KMS-11 (cell line): Measurements from ENCODE around the gene NOLC1.

Experiments
- H2AFZ ChIP-seq: fragments of 200-600 bp; sonication (generic); 2 replicates; pipeline ENCODE4 v1.6.1; 2016; ENCODE audit warnings: antibody characterized with exemption, mixed run types, low read depth
- H3K27ac ChIP-seq: fragments of 200-600 bp; sonication (generic); 2 replicates; pipeline ENCODE4 v1.6.1; 2016; ENCODE audit warnings: mild to moderate bottlenecking, mixed run types
- H3K27me3 ChIP-seq: fragments of 200-600 bp; sonication (generic); 2 replicates; pipeline ENCODE4 v1.6.1; 2017; ENCODE audit warnings: mild to moderate bottlenecking, low read depth, mixed run types, moderate library complexity; ENCODE audit not compliant: insufficient read depth
- H3K36me3 ChIP-seq: fragments of 200-600 bp; sonication (generic); 2 replicates; pipeline ENCODE4 v1.6.1; 2017; ENCODE audit warnings: mild to moderate bottlenecking, mixed run types; ENCODE audit not compliant: insufficient read depth
- H3K4me1 ChIP-seq: fragments of 200-600 bp; sonication (generic); 2 replicates; pipeline ENCODE4 v1.6.1; 2016; ENCODE audit warnings: mild to moderate bottlenecking, low read depth, mixed run types; ENCODE audit not compliant: poor library complexity, severe bottlenecking
- H3K4me2 ChIP-seq: fragments of 200-600 bp; sonication (generic); 2 replicates; pipeline ENCODE4 v1.7.0; 2016; ENCODE audit warnings: mild to moderate bottlenecking, mixed run types
- H3K4me3 ChIP-seq: fragments of 200-600 bp; sonication (generic); IDR thresholded peaks from 2 replicates; pipeline ENCODE4 v1.6.1; 2017; ENCODE audit warnings: low read depth, low read length, mixed read lengths; ENCODE audit not compliant: insufficient read depth
- H3K79me2 ChIP-seq: fragments of 200-600 bp; sonication (generic); 2 replicates; pipeline ENCODE4 v1.6.1; 2016; ENCODE audit warnings: low read depth, mixed run types; ENCODE audit not compliant: insufficient read depth
- H3K9ac ChIP-seq: fragments of 200-600 bp; sonication (generic); 2 replicates; pipeline ENCODE4 v1.6.1; 2016; ENCODE audit warnings: mild to moderate bottlenecking, mixed run types
- H4K20me1 ChIP-seq: fragments of 200-600 bp; sonication (generic); 2 replicates; pipeline ENCODE4 v1.6.1; 2016; ENCODE audit warnings: mild to moderate bottlenecking, mixed run types; ENCODE audit not compliant: insufficient read depth
- TF ChIP-seq, protein P1 (sequence below): fragments of 200-600 bp; sonication (generic); conservative IDR thresholded peaks from 2 replicates; pipeline ENCODE4 v1.6.1; 2017; ENCODE audit warnings: low read depth, mild to moderate bottlenecking, antibody characterized with exemption, low read length, moderate library complexity, mixed read lengths

Gene NOLC1

DNA sequence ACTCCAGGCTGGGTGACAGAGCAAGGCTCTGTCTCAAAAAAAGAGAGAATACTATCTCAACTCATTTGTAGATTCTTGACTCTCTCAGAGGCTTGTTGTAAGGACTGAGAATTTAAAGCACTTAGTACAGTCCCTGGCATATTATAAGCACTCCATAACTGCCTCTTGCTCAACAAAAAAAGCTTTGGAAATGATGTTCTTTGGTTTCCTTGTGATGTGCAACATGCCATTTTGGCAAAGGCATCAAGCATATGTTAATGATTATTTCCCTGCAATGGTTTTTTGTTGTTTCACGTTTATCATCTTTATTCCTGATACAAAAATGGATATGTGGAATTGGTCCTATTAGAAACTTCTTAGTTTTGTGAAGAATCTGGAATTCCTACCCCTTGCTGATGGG, 15.7 kb downstream of the NOLC1 start:
- Histone ChIP-seq H3K79me2 (no peaks in the 10 kb centered on the region), H3K9ac (no peak overlapping the region), H3K36me3 (peaks cover 3% of the 10 kb centered on the region; the same call in 1 of the 2 replicates), H3K4me1 (peaks cover 8% of the 10 kb centered on the region), H3K27ac (no peak overlapping the region), H4K20me1 (no peaks in the 10 kb centered on the region; the same call in 1 of the 2 replicates), H3K27me3 (no peaks in the 10 kb centered on the region), H3K4me2 (no peak overlapping the region), H2AFZ (no peak overlapping the region), H3K4me3 (no peak overlapping the region)
- TF ChIP-seq, protein P1, sequence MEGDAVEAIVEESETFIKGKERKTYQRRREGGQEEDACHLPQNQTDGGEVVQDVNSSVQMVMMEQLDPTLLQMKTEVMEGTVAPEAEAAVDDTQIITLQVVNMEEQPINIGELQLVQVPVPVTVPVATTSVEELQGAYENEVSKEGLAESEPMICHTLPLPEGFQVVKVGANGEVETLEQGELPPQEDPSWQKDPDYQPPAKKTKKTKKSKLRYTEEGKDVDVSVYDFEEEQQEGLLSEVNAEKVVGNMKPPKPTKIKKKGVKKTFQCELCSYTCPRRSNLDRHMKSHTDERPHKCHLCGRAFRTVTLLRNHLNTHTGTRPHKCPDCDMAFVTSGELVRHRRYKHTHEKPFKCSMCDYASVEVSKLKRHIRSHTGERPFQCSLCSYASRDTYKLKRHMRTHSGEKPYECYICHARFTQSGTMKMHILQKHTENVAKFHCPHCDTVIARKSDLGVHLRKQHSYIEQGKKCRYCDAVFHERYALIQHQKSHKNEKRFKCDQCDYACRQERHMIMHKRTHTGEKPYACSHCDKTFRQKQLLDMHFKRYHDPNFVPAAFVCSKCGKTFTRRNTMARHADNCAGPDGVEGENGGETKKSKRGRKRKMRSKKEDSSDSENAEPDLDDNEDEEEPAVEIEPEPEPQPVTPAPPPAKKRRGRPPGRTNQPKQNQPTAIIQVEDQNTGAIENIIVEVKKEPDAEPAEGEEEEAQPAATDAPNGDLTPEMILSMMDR = no peak

DNA sequence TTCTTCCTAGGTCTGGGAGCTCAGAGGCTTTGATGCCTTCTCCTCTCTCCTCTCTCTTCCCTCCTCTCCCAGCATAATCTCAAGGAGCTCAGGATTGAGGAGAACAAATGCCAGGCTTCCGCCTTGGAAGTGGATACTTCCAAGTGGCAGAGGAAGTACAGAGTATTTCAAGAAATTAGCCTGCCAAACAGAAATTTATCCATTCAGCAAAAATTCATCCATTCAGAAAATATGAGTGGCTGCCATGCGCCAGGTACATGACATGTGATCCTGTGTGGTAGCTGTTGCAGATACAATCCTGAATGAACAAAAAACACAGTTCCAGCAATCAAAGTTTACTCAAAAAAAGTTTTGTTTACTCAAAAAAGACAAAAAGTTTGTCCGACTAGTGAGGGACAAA, 18.4 kb downstream of the NOLC1 start:
- H3K36me3 ChIP-seq = no peaks in the 10 kb centered on the region
- no peaks in the 10 kb centered on the region for H4K20me1 ChIP-seq
- H3K4me2 ChIP-seq = no peak overlapping the region
- H3K4me1 ChIP-seq = peaks cover 8% of the 10 kb centered on the region
- H3K9ac ChIP-seq = no peak overlapping the region
- H3K79me2 ChIP-seq = no peaks in the 10 kb centered on the region
- no peak overlapping the region for H3K4me3 ChIP-seq
- TF ChIP-seq, protein P1 = no peak
- H3K27me3 ChIP-seq = no peaks in the 10 kb centered on the region
- H2AFZ ChIP-seq = no peak overlapping the region
- no peak overlapping the region for H3K27ac ChIP-seq

DNA sequence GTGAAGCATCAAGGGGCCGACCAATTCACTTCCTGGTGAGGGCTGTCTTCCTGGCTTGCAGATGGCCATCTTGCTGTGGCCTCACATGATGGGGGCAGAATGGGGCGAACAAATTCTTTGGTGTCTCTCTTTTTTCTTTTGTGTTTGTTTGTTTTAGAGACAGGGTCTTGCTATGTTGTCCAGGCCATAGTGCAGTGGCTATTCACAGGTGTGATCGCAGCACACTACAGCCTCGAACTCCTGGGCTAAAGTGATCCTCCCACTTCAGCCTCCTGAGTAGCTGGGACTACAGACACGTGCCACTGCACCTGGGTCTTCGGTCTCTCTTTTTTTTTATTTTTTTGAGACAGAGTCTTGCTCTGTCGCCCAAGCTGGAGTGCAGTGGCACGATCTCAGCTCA, 20.1 kb downstream of the NOLC1 start:
- Histone ChIP-seq H3K9ac (no peak overlapping the region), H3K27ac (no peak overlapping the region), H3K36me3 (no peaks in the 10 kb centered on the region), H3K27me3 (no peaks in the 10 kb centered on the region), H3K79me2 (no peaks in the 10 kb centered on the region), H3K4me2 (no peak overlapping the region), H4K20me1 (no peaks in the 10 kb centered on the region), H2AFZ (no peak overlapping the region), H3K4me3 (no peak overlapping the region), H3K4me1 (peaks cover 8% of the 10 kb centered on the region)
- TF ChIP-seq, protein P1 = no peak

DNA sequence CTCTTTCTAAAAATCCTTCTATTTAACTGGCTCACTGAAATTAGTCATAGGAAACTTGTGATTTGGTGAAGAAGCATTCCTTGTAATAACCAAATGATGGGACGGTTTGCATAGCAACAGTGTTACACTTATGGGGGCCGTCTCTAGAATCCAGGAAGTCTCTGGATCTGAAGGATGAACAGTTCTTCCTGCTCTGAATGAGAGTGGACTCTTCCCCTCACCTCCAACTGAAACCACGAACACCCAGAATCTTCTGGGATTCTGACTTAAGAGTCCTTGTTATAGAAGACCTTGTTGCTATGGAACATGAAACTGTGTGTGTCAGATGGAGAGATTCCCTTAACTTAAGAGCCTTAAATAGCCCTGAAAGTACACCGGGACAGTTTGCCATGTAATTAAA, 23.2 kb downstream of the NOLC1 start:
- Histone ChIP-seq H3K4me3 (no peak overlapping the region), H3K27ac (no peak overlapping the region), H2AFZ (no peak overlapping the region), H3K4me1 (no peaks in the 10 kb centered on the region), H3K27me3 (no peaks in the 10 kb centered on the region), H4K20me1 (no peaks in the 10 kb centered on the region), H3K36me3 (no peaks in the 10 kb centered on the region), H3K4me2 (no peak overlapping the region), H3K79me2 (no peaks in the 10 kb centered on the region), H3K9ac (no peak overlapping the region)
- TF ChIP-seq, protein P1 = no peak
